Activated CD8-positive, alpha-beta memory T cell treated with anti-CD3 and anti-CD28 coated beads for 1 hour (primary cell): Measurements from ENCODE around the gene DLG3.

ENCODE experiments used
- DNase-seq, 2 donors: peaks; one replicate each; pipeline ENCODE4 v3.0.0-alpha.2; 2020; ENCODE audit warnings: low read depth in 1 of 2; ENCODE audit errors: extremely low read depth in 1 of 2

The DLG3 gene

GRCh38 chrX:70476166-70476933 is 31.7 kb downstream of the DLG3 start:
- no peak for DNase-seq

DNA sequence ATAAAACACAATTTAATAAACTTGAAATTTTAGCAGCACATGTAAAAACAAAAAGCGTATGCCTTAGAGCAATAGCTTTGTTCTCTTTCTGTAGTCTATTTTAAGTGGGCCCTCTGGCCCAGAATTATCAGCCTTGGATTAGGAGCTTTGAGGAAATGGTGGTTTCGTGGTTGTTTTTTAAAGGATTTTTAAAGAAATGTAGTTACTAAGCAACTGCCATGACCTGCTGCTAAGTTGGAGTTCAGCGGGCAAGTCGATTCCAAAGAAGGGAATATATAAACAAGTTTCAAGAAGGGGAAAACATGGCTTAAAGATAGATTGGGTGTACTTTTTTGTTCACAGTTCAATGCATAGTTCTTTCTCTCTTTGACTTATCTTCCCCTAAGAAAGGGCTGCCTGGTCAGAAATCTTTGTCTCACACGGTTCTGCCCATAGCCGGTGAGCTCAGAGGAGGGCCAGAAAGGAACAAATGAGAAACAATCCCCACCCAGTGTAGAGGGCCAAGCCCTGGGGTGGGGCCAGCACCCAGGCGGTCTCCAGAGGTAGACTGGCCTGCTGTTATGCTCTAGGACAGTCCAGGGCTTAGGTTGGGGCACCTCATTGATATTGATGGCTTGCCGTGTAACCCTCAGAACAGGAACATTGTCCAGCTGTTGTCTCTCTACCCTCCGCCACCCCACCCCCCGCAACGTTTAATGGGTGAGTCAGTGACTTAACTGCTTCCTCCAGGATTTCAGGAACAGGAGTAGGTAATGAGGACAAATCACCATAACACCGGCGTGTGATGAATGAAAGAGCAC is 32.5 kb downstream of the DLG3 start:
- no peak for DNase-seq

DNA sequence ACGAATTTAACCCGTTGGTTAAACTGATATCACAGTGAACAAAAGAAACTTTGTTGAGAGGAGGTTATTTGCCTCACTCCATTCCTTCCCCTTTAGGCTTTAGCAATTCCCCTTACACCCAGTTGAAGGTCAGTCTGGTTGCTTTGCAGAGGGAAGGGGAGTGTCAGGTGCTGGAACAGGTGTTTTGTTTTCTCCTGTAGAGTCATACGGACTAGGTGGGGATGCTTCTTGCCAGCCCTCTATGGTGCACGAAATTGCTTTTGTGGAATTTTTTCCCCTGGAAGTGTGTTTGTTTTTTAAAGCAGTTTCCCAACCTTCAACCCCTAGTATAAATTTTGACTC is 33.1 kb downstream of the DLG3 start:
- no peak for DNase-seq

DNA sequence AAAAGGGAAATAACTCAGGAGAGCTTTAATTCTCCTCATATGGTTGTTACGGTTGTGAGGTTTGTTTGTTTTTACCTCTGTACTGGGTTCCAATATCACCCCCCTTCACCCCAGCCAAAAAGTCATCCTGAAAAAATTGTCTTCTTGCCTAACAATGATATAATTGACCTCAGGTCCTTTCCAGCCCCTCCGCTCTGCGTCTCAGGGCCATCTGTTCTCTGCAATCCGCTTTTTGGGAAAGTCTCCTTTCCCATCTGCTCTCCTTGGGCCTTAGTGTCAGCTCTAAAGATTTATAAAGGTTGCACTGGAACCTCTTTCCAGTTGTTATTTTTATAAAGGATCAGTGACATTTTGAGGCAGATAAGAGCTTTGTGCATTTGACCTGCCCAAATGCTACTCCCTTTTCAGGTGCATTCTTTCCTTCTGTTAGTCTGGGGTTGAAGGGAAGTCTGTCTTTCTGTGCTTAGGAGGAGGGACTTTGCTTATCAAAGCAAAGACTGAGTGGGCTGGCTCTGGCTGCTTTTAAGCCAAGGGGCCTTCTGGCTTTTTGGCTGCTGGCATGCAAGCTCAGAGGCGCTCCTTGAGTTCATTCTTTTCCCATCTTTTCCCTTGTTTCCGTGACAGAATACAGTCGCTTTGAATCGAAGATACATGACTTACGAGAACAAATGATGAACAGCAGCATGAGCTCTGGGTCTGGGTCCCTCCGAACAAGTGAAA is 34.1 kb downstream of the DLG3 start:
- no peak for DNase-seq

DNA sequence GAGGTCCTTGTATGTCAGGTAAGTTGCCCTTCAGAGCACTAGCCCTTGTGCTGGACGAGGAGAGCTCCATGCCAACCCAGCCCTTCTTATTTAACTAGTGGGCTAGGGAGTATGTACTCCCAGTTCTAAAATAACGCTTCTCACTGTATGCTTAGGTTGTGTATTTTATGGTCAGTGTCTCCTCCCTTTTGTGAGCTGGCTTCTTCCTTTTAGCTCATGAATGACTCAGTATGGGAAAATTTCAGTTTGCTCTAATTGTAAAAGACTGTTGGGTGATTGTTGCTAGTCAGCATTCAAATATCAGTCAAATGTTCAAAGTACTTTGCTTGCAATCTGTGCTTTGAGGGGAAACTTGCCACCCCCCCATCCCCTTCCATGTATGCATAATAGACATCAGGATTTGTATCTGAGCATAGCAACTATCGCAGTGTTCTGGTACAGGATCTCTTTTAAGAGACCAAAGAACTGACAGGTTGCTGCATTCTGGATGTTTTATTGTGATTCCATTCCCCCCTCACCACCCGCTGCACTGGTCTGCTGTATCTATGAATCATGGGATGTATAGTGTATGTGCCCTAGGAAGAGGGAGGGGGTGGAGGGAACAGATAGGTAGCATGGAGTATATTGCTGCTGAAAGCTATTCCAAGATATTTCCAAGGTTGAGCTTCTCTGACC is 34.7 kb downstream of the DLG3 start:
- no peak for DNase-seq

DNA sequence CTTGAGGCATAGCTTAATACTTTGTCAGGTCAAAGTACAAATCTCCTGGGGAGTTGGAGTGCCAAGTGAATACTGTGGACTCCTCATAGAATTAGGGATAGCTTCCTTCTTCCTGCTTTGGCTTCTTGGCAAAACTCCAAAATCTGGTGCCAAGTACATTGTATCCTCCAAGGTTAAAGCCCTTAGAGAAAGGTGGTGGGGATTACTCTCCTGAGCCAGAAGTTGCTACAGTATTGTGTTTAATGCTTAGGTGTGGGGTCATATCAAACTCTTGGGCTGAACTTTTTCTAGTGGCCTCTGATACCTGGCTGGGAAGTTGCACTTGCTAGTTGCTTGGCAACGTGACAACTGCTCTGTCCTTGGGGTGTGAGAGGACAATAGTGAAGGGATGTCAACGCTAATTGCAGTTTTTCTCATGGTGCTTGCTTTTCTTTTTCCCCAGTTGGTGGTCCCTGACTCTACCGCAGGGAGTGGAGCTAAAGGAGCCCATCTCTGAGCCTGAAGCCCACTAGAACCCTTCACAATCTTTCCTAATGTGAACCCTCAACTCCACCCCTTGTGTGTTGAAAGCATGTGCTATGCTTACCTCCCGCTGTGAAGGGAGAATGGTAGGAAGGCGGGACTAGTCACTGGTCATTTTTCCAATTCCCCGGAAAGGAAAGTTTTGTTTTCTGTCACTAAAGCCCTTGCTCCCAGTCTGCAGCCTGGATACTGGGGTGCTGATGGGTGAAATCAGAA is 35.5 kb downstream of the DLG3 start:
- no peak for DNase-seq

DNA sequence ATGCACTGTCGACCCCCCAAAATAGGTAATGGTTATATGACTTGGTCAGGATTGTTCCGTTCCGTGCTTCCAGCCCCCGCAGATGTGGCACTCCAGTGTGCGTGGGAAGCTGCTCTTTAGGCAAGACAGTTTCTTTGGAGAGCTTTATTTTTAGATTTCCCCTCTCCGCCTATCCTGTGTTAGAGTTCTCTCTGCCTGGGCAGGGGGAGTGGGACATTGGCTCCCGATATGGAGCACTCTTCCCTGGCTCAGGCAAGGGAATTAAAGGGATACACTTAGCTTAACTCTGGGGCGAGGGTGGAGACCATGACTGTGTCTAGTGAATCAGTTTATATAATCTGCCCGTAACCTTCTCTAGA is 36.0 kb downstream of the DLG3 start:
- no peak for DNase-seq

GRCh38 chrX:70481471-70482270 is 37.0 kb downstream of the DLG3 start:
- DNase-seq = no peak

GRCh38 chrX:70482300-70482699 is 37.7 kb downstream of the DLG3 start:
- no peak for DNase-seq

DNA sequence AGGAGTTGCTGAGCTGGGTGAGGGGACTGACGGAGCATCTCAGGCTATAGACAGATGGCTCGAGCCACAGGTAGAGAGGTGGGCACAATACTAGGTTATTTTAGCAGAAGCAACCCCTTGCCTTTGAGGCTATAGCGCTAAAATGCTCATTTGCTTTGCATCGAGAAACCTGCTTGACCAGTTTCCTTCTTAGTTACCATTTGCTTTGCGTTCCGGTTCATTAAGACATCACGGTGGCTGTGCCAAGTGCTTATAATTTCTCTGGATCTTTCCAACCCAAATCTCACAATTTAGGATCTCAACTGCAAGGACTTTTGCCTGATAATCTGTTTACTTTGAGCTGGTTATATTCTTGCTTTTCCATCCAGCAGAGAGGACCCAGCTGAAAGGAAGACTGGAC is 40.8 kb downstream of the DLG3 start:
- no peak for DNase-seq

DNA sequence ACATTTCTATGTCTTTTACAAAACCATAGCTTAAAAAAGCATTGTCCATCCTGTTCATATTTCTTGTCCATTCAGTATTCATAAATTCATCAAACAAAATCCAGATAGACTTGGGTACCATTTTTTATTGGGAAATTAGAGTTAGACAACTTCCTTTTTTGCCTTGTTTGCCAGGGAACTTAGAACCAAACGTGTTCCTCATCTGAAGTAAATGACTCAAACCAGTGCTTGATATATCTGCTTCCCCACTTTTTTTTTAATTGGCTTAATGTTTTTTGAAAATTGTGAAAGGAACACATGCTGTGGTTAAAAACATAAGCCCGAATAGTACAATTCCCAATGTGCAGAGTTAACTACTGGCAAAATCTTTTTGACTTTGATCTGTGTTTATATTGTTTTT is 44.2 kb downstream of the DLG3 start:
- DNase-seq = no peak

DNA sequence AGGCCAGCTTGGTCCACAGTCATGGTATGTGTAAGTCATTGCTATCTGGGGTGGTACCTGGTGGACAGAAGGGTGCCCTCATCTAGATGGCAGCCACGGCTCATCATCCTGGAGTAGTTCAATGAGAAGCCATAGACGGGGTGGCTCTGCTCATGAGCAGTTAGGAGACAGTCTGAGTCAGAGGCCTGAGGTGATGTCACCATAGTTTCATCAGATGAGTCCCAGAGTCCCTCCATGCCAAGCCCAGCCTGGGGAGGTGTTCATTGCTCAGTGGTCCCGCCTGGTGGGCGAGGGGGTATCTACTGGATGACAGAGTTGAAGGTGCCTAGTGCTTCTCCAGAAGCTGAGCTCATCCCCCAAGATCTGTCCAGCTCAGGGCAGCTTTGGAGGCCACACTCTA is 49.8 kb downstream of the DLG3 start:
- no peak for DNase-seq

DNA sequence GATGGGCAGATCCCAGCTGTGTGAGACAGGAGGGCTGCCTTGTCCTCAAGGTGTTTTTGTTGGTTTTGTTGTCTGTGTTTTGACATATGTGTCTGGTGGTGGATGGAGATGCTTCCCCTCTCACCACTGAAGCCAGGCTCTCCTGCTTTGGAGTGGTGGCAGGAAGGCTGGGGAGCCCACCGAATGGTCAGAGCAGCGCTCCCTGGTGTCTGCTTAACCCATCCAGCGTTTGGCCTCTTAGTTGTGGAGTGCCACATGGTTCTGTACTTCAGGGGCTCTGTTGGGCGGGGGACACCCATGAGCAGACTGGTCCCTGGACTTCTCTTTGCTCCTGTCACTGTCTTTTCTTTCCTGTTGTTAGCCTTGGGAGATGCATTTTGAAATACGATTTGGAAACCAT is 51.9 kb downstream of the DLG3 start:
- DNase-seq = no peak

GRCh38 chrX:70497026-70497425 is 52.4 kb downstream of the DLG3 start:
- no peak for DNase-seq

DNA sequence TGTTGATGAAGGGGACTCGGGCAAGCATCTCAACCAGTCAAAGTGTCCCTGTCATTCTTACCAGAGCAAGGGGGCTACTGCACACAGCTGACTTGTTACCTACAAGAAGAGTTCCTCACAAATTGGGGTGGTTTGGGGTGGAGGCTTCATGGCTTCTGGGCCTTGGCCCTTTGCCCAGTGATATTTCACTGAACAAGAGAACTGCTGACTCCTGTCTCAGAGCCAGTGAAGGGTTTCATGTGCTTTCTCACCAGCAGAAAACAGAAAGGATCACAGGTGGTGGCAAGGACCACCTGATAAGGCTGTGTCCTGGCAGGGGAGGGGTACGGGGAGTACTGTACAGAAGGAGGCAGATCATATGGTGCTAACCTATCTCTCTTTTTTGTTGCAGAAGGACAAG is 53.5 kb downstream of the DLG3 start:
- no peak for DNase-seq

DNA sequence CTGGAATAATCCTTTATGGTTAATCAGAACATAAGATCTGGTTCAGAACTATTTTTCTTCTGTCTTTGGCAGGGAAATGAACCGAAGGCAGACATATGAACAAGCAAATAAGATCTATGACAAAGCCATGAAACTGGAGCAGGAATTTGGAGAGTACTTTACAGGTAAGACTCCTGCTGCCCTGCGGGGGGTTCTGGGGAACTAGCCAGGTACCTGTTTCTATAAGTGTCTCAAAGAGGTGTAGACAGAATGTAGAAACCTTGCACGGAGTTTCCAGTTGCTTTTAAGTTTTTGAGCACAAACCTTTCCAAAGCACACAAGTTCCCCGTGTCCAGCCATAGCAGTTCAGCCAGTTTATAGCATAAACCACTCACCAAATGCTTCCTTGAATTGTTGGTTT is 56.2 kb downstream of the DLG3 start:
- DNase-seq = no peak

- no peak for DNase-seq
Measured at GRCh38 chrX:70504772-70505450, 60.3 kb downstream of the DLG3 start.

GRCh38 chrX:70505451-70505841 is 60.8 kb downstream of the DLG3 start:
- no peak for DNase-seq

DNA sequence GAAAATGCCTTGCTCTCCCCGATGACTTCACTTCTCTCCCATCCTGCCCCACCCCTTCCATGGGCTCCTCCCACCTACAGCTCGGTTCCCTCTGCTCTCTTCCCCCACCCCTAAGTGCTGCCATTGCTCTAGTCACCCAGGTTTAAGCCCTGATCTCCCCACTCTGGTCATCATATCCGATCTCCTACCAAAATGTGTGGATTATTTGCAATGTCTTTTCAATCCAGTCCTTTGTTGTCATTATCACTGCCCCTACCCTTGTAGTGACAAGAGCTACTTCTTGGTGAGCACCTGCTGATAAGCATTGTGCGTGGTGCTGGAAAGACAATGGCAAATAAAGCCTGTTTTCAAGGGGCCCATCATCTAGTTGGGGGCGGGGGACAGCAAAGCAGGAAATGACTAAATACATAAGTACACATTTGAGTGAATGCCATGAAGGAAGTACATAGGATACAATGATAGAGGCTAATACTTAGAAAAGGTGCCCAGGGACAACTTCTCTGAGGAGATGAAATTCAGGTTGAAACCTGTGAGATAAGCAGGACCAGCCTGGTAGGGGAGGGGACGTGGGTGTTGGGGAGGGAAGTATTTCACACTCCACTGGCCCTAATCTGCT is 63.8 kb downstream of the DLG3 start:
- no peak for DNase-seq
